GM04503 (cell line): Measurements from ENCODE around the gene C10orf88.
A peak's percentile ranks its signal among the peaks of the same experiment; 100 is the strongest.
"Not testable (repeated sequence)": the region's sequence is repeated elsewhere in the genome, so short reads cannot be mapped to it uniquely, and the experiment has no call there.

Source experiments
- DNase-seq: peaks from one replicate; pipeline ENCODE4 v3.0.0-alpha.2; 2012; ENCODE audit warnings: low read depth

Gene C10orf88

DNA sequence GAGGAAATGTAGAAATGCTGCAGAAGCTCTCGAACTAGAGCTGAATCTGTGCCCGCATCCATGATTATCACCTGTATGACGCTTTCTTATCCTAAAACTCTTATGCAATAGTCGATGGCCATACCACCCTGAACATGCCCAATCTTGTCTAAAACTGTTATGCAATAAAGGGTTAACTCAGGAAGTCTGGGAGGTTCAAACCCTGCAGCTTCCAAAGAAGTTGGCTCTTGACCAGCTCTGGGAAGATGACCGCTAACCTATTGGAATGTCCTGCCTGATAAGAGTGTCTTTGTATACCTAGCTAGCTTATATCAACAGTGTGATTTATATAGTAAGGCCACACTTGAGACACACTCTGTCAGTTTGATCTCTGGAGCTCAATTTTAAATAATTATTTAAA, 3.4 kb upstream of the C10orf88 start:
- no peak for DNase-seq

DNA sequence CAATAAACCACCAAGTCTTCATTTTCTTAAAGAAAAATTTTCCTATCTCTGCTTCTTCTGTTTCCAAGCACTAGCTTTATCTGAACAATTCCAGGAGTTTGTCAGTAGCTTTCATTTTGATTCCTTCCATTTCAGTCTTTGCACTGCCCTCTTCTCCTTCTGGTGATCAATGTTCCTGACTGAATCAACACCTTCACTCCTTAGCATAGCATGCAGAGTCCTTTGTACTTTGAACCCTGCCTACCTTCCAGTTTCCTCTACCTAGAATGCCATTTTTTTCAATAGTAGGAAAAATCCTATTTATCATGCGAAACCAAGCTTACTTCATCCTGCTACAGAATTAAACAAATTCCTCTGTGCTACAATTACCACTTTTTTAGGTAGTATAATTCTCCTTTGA, 1.9 kb upstream of the C10orf88 start:
- no peak for DNase-seq

DNA sequence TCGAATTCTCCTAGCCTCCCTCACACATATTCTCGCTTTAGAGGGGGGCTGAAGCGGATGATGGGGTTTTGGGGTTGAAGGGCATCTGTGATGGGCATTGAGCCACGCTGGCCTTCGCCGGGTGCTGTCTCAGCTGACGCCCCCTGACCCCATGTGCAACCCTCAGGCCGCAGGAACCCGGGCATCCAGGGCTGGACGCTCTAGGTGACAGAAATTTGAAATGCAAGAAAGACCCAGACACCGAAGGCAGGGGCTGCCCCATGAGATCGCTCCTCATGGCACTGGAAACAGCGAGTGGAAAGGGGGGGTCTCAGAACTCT, 664 bp upstream of the C10orf88 start:
- no peak for DNase-seq

- DNase-seq: no peak
Measured at GRCh38 chr10:122949296-122949695, 4.7 kb downstream of the C10orf88 start.

GRCh38 chr10:122939856-122940543, 14.0 kb downstream of the C10orf88 start:
- DNase-seq: no peak

GRCh38 chr10:122939133-122939855, 14.7 kb downstream of the C10orf88 start:
- DNase-seq: no peak

- no peak for DNase-seq
Measured at GRCh38 chr10:122931088-122931906, 22.7 kb downstream of the C10orf88 start.

- DNase-seq: no peak
Measured at GRCh38 chr10:122930140-122930539, 23.9 kb downstream of the C10orf88 start.

- no peak for DNase-seq
Measured at GRCh38 chr10:122915700-122916099, 38.3 kb downstream of the C10orf88 start.

- DNase-seq: peak; percentile 3
Measured at GRCh38 chr10:122911889-122912484, 42.0 kb downstream of the C10orf88 start.

DNA sequence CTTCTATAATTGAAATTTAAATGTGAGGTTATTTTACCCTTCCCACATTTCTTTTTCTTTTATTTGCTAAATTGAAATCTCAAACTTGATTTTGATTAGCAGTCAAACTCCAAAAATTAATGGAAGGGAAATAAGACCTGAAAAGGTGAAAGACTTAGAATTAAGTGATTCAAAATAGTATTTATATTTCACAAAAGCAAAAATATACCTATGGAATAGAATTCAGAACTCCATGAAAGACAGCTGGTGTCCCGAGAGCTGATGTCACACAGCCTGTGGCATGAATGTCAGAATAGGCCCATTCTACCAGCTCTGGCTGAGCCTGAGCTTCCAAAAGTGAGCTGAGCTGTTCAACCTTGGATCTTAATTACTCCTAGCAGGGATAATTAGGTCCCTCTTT, 43.7 kb downstream of the C10orf88 start, which contains the start of gene FAM24A:
Gene FAM24A, plus strand, starts transcription at position 301 of the 400 bp plus-strand sequence. CDS start 1,025 bp downstream, outside the sequence.
- DNase-seq: no peak

DNA sequence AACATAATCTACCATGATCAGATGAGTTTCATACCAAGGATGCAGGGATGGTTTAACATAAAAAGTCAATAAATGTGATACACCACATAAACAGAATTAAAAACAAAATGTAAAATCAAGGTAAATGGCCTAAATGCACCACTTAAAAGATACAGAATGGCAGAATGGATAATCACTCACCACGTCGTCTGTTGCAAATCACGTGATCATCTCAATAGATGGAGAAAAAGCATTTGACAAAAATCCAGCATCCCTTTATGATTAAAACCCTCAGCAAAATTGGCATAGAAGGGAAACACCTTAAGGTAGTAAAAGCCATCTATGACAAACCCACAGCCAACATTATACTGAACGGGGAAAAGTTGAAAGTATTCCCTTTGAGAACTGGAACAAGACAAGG, 50.2 kb downstream of the C10orf88 start:
- not testable (repeated sequence) for DNase-seq

DNA sequence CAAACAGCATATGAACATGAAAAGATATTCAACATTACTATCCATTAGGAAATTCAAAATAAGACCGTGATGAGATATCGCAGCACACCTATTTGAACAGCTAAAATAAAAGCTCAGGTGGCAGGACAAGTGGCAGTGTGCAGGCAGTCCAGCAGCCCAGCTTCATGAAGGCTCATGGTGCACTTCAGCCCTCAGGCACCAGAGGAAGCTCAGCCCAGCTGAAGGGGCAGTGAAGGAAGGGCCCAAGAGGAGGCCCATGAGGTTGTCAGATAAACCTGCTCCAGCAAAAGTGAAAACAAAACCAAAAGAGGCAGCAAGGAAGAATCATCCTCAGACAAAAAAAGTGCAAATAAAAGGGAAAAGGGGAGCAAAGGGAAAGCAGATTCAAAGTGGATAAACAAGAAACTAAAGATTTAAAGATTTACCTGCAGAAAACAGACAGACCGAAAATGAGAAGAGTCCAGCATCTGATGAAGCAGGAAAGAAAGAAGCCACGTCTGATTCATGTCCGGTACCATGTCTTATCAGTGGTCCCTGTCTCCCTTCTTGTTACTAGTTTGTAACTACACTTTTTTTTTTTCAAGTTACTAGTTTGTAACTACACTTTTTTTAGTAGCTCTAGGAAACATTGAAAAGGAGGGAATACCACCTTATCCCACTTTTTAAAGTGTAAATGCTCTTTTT, 59.6 kb downstream of the C10orf88 start:
- DNase-seq: no peak

- no peak for DNase-seq
Measured at GRCh38 chr10:122884166-122884565, 69.9 kb downstream of the C10orf88 start.

DNA sequence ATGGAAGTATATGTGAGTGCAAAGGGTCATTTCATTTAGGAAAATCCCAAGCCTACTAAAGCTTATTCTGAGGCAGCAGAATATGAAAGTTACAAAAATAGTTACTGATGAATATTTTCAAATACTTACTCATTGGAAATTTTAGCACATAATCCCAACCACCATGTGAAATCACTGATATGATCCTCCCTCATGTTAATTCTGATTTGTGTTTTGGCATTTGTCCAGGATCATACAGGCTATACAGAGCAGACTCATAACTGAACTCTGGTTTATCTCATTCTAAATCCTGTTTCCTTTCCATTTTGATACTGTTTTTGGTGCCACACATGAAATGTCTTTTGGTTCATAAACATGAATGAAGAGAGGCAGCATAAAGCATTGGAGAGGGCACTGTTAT, 71.3 kb downstream of the C10orf88 start:
- DNase-seq: no peak
